ENCODE data around the gene CDK14. TPM values are rescaled to one million over a fixed set of nuclear protein-coding genes. Genes with fewer than 3 reads are reported as not detected.

Gene CDK14
- total RNA-seq, 4 donors from 2014 or later, result 22.2 to 36.3 (median 28.6) TPM

DNA sequence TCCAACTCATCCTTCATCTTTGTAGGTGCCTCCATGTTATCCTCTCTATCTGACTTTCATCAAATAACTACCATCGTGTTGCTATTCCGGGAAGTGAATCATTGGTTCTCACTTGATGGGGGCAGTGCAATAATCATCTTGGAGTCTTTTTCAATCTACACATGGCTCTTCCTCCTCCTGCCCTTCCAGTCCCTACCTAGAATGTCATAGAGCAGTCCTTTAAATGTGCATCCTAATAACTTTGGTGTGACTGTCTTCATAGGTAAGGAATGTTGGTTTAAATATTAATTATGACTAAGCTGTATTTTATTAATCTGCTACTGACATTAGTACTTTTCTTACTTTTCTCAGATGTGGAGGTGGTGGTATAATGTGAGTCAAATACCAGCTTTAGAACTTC is 8.4 kb upstream of the CDK14 start:
- no peak for TF ChIP-seq EP300 (IDR thresholded peaks at IDR 0.05)
- TF ChIP-seq POLR2A (IDR thresholded peaks at IDR 0.05), result no peak
- TF ChIP-seq, protein P1, sequence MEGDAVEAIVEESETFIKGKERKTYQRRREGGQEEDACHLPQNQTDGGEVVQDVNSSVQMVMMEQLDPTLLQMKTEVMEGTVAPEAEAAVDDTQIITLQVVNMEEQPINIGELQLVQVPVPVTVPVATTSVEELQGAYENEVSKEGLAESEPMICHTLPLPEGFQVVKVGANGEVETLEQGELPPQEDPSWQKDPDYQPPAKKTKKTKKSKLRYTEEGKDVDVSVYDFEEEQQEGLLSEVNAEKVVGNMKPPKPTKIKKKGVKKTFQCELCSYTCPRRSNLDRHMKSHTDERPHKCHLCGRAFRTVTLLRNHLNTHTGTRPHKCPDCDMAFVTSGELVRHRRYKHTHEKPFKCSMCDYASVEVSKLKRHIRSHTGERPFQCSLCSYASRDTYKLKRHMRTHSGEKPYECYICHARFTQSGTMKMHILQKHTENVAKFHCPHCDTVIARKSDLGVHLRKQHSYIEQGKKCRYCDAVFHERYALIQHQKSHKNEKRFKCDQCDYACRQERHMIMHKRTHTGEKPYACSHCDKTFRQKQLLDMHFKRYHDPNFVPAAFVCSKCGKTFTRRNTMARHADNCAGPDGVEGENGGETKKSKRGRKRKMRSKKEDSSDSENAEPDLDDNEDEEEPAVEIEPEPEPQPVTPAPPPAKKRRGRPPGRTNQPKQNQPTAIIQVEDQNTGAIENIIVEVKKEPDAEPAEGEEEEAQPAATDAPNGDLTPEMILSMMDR (IDR thresholded peaks at IDR 0.05), result no peak
- Histone ChIP-seq H3K27me3 (no peaks in the 10 kb centered on the region), H3K4me3 (no peak overlapping the region), H3K36me3 (no peaks in the 10 kb centered on the region), H3K4me1 (peaks cover 0 to 3% (median 0%) of the 10 kb centered on the region in 4 donors), H3K9me3 (peaks cover 0 to 4% (median 0%) of the 10 kb centered on the region in 4 donors), H3K27ac (no peak overlapping the region)
- DNase-seq (ENCODE audit: low spot score in 2 of 2), result no peak
- WGBS, 2 donors, result 95% methylated on average over 2 of the region's 2 CpGs

DNA sequence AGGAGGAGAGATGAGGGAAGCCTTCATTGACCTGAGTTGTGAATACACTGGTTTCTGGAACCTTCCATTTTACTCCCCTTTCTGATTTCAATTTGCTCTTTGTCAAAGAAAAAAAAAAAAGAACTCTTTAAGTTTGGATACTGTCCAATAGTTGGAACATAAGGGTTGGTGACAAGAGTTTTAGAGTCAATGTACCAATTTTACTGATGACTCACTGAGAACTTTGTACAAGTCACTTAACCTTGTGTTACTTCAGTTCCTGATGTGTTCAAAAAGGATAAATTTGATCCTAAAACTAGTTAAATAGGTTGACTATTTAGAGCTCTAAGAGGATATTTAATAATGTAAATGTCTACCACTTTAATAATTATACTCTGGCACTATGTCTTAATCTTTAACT is 4.1 kb upstream of the CDK14 start:
- no peak for DNase-seq (ENCODE audit: low spot score in 2 of 2)
- H3K27me3 ChIP-seq, result no peaks in the 10 kb centered on the region
- H3K27ac ChIP-seq, result no peak overlapping the region
- H3K36me3 ChIP-seq, result no peaks in the 10 kb centered on the region
- peaks cover 0 to 17% (median 0%) of the 10 kb centered on the region in 4 donors for H3K4me1 ChIP-seq
- H3K9me3 ChIP-seq, result peaks cover 0 to 4% (median 0%) of the 10 kb centered on the region in 4 donors
- TF ChIP-seq, protein P1 (IDR thresholded peaks at IDR 0.05), result no peak
- TF ChIP-seq EP300 (IDR thresholded peaks at IDR 0.05) (no peak), POLR2A (IDR thresholded peaks at IDR 0.05) (no peak)
- no peak overlapping the region for H3K4me3 ChIP-seq

DNA sequence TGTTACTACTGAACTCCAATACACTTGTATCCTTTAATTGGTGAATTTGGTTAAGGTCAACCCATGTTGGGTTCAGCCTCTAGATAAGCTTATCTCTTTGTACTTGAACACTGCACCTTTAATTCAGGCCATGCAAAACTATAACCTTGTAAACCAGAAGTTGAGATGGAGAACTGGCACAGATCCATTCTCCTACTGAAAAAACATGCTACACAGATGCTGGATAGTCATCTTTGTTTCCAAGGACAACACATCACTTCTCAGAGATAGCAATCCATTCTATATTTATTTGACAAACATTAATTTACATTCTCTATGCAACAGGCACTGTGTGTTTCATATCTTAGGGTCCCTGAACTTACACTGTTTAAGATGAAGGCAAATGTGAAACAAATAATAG is 2.9 kb upstream of the CDK14 start:
- H3K9me3 ChIP-seq, result peaks cover 0 to 4% (median 0%) of the 10 kb centered on the region in 4 donors
- TF ChIP-seq POLR2A (IDR thresholded peaks at IDR 0.05) (no peak), EP300 (IDR thresholded peaks at IDR 0.05) (no peak)
- TF ChIP-seq, protein P1 (IDR thresholded peaks at IDR 0.05), result no peak
- no peak overlapping the region for H3K4me3 ChIP-seq
- no peaks in the 10 kb centered on the region for H3K36me3 ChIP-seq
- no peak for DNase-seq (ENCODE audit: low spot score in 2 of 2)
- no peak overlapping the region for H3K27ac ChIP-seq
- no peaks in the 10 kb centered on the region for H3K27me3 ChIP-seq
- peaks cover 0 to 29% (median 0%) of the 10 kb centered on the region in 4 donors for H3K4me1 ChIP-seq

GRCh38 chr7:90594751-90595317 is 1.3 kb upstream of the CDK14 start:
- TF ChIP-seq EP300 (IDR thresholded peaks at IDR 0.05), result peak; percentile 42 to 50
- TF ChIP-seq, protein P1 (IDR thresholded peaks at IDR 0.05), result no peak
- H3K9me3 ChIP-seq, result no peaks in the 10 kb centered on the region
- peaks cover 0 to 38% (median 0%) of the 10 kb centered on the region in 4 donors for H3K4me1 ChIP-seq
- peak overlapping the region in 3 of 4 donors; percentile 69 to 88 (median 88) for H3K4me3 ChIP-seq
- 41 to 42% methylated on average over 11 of the region's 11 CpGs for WGBS, 2 donors
- H3K27me3 ChIP-seq, result no peaks in the 10 kb centered on the region
- peak; percentile 28 to 52 for DNase-seq (ENCODE audit: low spot score in 2 of 2)
- H3K27ac ChIP-seq, result peak overlapping the region; percentile 5 to 92 (median 82)
- H3K36me3 ChIP-seq, result no peaks in the 10 kb centered on the region

DNA sequence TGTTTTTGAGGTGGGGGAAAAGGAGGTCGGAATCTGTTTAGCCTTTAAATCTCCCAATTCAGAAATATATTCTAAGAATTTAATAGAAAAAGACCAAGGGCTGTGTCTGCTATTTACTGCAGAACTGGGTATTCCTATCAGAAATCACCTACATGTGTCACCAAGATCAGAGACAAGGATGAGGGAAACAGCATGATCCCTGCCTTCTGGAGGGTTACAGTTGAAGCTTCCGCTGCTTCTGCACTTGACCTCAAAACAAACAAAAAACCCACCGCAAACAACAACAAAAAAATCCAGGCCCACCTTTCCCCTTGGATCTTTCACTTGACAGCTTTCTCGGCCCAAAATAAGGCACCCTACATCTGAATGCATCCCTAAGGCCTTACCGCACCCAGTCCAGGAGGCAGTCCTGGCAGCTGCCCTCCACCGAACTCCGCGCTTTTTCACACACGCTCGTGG is 750 bp upstream of the CDK14 start:
- 14 to 16% methylated on average over 10 of the region's 10 CpGs for WGBS, 2 donors
- Histone ChIP-seq H3K4me3 (peak overlapping the region; percentile 64 to 88 (median 78)), H3K4me1 (peaks cover 0 to 41% (median 1%) of the 10 kb centered on the region in 4 donors), H3K36me3 (no peaks in the 10 kb centered on the region), H3K27ac (peak overlapping the region; percentile 76 to 92 (median 86)), H3K27me3 (no peaks in the 10 kb centered on the region), H3K9me3 (no peaks in the 10 kb centered on the region)
- no peak for DNase-seq (ENCODE audit: low spot score in 2 of 2)
- TF ChIP-seq, protein P1 (IDR thresholded peaks at IDR 0.05), result no peak
- no peak for TF ChIP-seq EP300 (IDR thresholded peaks at IDR 0.05)
- no peak for TF ChIP-seq POLR2A (IDR thresholded peaks at IDR 0.05)
